ENCODE data around the gene PHF21B. TPM values are rescaled to one million over a fixed set of nuclear protein-coding genes. Genes with fewer than 3 reads are reported as not detected.
A peak's percentile ranks its signal among the peaks of the same experiment; 100 is the strongest.

Gene PHF21B
- total and polyA plus RNA-seq, 12 donors = 0.30 to 4.4 (median 1.8) TPM

DNA sequence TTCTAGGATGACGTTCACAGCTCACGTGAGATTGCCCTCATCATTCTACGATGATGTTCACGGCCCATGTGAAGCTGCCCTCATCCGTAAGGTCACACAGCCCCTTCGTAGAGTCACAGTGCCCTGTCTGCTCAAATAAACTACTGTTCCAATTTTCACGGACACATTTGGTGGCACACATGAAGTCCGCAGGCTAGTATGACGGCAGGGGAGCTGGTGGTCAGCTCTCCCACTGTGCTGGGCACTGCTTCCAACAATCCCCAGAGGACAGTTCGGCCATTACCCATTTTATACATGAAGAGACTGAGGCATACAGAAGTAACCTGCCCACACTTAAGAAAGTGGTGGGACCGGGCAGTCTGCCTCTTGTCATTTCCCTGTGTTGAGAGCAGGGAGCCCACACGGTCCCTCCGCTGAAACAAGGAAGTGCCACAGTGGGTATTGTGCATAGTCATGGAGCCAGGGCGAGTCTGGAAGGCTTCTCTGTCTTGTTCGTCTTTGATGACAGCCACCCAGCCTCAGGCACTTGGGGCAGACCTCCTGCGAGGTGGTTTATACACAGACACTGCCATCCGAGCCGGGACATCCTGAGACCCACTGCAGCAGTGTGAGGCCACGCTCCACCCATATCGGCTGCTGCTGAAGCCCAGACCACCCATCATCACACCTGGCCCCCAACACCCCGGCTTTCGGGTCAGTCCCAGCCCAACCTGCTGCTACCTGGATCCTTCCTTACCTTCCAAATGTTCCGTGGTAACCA lies 114.3 kb downstream of the PHF21B start:
- H3K4me1 ChIP-seq (replicated peaks in 1 of 2) = no peaks in the 10 kb centered on the region
- H3K4me3 ChIP-seq = no peak overlapping the region
- no peak overlapping the region for H3K27ac ChIP-seq
- 88 to 96% (median 90%) methylated on average over 13 to 23 of the region's 23 CpGs for WGBS, 4 donors
- H3K36me3 ChIP-seq (replicated peaks in 1 of 2) = no peaks in the 10 kb centered on the region
- no peaks in the 10 kb centered on the region for H3K9me3 ChIP-seq (replicated peaks in 1 of 3)
- DNase-seq = peak in 1 of 7 donors; percentile 0
- TF ChIP-seq, protein P1, sequence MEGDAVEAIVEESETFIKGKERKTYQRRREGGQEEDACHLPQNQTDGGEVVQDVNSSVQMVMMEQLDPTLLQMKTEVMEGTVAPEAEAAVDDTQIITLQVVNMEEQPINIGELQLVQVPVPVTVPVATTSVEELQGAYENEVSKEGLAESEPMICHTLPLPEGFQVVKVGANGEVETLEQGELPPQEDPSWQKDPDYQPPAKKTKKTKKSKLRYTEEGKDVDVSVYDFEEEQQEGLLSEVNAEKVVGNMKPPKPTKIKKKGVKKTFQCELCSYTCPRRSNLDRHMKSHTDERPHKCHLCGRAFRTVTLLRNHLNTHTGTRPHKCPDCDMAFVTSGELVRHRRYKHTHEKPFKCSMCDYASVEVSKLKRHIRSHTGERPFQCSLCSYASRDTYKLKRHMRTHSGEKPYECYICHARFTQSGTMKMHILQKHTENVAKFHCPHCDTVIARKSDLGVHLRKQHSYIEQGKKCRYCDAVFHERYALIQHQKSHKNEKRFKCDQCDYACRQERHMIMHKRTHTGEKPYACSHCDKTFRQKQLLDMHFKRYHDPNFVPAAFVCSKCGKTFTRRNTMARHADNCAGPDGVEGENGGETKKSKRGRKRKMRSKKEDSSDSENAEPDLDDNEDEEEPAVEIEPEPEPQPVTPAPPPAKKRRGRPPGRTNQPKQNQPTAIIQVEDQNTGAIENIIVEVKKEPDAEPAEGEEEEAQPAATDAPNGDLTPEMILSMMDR (IDR thresholded peaks at IDR 0.05) = no peak
- no peaks in the 10 kb centered on the region for H3K27me3 ChIP-seq
- intact Hi-C loops (cut with DNase I) = no loop called here

DNA sequence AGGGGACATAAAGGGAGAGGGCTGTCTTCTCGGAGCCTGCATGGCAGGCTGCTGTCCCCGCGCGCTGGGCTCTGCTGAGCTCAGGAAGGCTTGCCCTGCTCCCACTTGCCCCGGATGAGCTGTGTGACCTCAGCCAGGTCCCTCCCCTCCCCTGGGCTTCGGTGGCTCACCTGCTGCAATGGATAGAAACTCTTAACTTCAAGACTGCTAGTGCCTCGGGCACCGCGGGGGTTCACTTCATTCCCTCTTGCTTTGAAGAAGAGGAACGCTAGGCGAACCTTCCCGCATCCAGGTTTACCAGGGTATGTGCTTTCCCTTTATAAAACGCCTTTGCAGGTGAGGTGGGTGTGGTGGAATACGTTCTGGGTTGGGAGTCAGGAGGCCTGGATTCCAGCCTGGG lies 115.0 kb downstream of the PHF21B start:
- no peak for TF ChIP-seq POLR2A (IDR thresholded peaks at IDR 0.05)
- TF ChIP-seq, protein P1 (IDR thresholded peaks at IDR 0.05) = no peak
- no peaks in the 10 kb centered on the region for H3K4me1 ChIP-seq (replicated peaks in 1 of 2)
- H3K36me3 ChIP-seq (replicated peaks in 1 of 2) = no peaks in the 10 kb centered on the region
- H3K27ac ChIP-seq = no peak overlapping the region
- no peak overlapping the region for H3K4me3 ChIP-seq
- H3K9me3 ChIP-seq (replicated peaks in 1 of 3) = no peaks in the 10 kb centered on the region
- WGBS, 4 donors = 85 to 93% (median 89%) methylated on average over 10 to 14 of the region's 14 CpGs
- intact Hi-C loops (cut with DNase I) = no loop called here
- no peaks in the 10 kb centered on the region for H3K27me3 ChIP-seq
- no peak for DNase-seq

DNA sequence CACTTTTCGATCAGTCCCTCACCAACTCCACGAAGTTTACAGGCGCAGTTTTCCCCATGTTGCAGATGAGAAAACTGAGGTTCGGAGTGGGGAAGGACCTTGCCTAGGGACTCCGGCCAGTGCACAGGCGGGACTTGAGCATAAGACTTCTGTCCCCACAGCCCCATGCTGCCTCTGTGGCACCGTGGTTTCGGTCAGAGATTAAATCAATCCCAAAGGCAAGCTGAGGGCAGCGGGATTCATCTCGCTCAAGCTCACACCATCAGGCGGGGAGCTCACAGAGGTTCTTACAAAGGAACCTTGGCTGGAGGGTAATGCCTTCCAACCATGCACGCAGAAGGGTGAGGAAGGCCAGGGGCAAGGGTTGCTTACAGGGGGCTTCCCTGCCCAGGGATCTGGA lies 115.5 kb downstream of the PHF21B start:
- DNase-seq = no peak

DNA sequence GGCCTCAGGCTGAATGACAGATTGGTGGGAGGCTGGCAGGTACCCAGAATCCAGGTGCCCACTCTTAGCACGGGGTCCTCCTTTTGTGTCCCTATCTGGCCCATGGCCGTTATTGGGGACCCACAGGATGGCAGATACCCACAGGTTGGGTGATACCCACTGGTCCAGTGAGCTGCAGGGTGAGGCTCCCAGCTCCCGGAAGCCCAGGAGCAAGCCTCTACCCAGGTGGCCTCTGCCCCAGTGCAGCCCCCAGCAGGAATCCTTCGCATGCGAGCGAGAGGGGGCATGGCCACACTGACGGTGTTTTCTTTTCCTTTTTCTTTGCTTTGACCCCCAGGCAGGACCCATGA lies 116.1 kb downstream of the PHF21B start:
- no peak overlapping the region for H3K4me3 ChIP-seq
- H3K4me1 ChIP-seq (replicated peaks in 1 of 2) = no peaks in the 10 kb centered on the region
- intact Hi-C loops (cut with DNase I) = no loop called here
- WGBS, 4 donors = 70 to 81% (median 75%) methylated on average over 4 to 7 of the region's 7 CpGs
- no peak overlapping the region for H3K27ac ChIP-seq
- TF ChIP-seq, protein P1 (IDR thresholded peaks at IDR 0.05) = no peak
- no peak for TF ChIP-seq POLR2A (IDR thresholded peaks at IDR 0.05)
- H3K27me3 ChIP-seq = no peaks in the 10 kb centered on the region
- H3K36me3 ChIP-seq (replicated peaks in 1 of 2) = no peaks in the 10 kb centered on the region
- no peak for DNase-seq
- H3K9me3 ChIP-seq (replicated peaks in 1 of 3) = no peaks in the 10 kb centered on the region

More for the DNA sequence above, 115.5 kb downstream of the PHF21B start:
- Histone ChIP-seq H3K36me3 (replicated peaks in 1 of 2) (no peaks in the 10 kb centered on the region), H3K4me1 (replicated peaks in 1 of 2) (no peaks in the 10 kb centered on the region), H3K4me3 (no peak overlapping the region), H3K27ac (no peak overlapping the region), H3K27me3 (no peaks in the 10 kb centered on the region), H3K9me3 (replicated peaks in 1 of 3) (no peaks in the 10 kb centered on the region)
- WGBS, 4 donors = 84 to 91% (median 89%) methylated on average over 12 of the region's 12 CpGs
- intact Hi-C loops (cut with DNase I) = no loop called here
- TF ChIP-seq, protein P1 (IDR thresholded peaks at IDR 0.05) = no peak
- TF ChIP-seq POLR2A (IDR thresholded peaks at IDR 0.05) = no peak
